ENCODE results near the gene GYG2. TPM values are rescaled to one million over a fixed set of nuclear protein-coding genes. Genes with fewer than 3 reads are reported as not detected.
"Not testable (repeated sequence)": the region's sequence is repeated elsewhere in the genome, so short reads cannot be mapped to it uniquely, and the experiment has no call there.

GYG2 gene
- total RNA-seq, 1 donor from 2014 or later, result 49.2 TPM

DNA sequence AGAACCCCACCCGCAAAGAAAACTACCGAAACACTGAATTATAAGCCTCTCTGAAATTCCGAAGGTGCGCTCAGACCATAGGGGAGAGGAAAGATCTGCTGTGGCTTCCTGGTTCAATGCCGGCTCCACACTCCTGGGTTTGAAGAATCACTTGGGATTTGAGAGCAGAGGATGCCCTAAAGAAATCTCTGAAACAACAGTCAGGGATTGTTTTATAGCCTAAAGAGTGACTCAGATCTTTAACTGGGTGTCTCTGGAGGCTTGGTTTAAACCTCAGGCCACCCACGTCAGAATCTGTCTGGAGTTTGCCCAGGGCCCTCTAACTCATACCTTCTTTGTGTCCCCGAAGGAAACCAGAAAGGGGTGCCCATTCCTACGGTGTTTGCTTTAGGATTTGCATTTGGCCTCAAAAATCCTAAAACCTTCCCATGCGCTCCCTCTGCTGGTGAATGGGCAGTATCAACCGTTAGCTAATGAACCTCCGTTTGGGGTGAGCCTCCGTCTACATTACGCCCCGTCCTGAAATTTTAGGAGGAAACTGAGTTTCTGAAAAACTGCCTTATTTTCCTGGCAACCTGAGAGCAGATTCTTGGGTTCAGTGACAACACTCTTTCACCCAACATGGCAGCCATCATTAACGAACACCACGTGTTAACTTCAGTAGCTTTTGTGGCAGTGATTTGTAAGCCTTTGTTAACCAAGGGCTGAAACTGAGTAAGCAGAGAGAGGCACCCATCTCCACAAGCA, 16.4 kb upstream of the GYG2 start:
- H3K9me3 Mint-ChIP-seq; H3K36me3 Mint-ChIP-seq; DNase-seq (ENCODE audit: extremely low spot score, unreplicated experiment); H3K27me3 Mint-ChIP-seq: not testable (repeated sequence)
- Mint-ChIP-seq H3K27ac (peak overlapping the region; percentile 88), H3K4me1 (ENCODE audit: unreplicated experiment) (peaks cover 11% of the 10 kb centered on the region), H3K4me3 (peak overlapping the region; percentile 85)
- TF ChIP-seq, protein P1, sequence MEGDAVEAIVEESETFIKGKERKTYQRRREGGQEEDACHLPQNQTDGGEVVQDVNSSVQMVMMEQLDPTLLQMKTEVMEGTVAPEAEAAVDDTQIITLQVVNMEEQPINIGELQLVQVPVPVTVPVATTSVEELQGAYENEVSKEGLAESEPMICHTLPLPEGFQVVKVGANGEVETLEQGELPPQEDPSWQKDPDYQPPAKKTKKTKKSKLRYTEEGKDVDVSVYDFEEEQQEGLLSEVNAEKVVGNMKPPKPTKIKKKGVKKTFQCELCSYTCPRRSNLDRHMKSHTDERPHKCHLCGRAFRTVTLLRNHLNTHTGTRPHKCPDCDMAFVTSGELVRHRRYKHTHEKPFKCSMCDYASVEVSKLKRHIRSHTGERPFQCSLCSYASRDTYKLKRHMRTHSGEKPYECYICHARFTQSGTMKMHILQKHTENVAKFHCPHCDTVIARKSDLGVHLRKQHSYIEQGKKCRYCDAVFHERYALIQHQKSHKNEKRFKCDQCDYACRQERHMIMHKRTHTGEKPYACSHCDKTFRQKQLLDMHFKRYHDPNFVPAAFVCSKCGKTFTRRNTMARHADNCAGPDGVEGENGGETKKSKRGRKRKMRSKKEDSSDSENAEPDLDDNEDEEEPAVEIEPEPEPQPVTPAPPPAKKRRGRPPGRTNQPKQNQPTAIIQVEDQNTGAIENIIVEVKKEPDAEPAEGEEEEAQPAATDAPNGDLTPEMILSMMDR (conservative IDR thresholded peaks at IDR 0.05), result peak; percentile 84

DNA sequence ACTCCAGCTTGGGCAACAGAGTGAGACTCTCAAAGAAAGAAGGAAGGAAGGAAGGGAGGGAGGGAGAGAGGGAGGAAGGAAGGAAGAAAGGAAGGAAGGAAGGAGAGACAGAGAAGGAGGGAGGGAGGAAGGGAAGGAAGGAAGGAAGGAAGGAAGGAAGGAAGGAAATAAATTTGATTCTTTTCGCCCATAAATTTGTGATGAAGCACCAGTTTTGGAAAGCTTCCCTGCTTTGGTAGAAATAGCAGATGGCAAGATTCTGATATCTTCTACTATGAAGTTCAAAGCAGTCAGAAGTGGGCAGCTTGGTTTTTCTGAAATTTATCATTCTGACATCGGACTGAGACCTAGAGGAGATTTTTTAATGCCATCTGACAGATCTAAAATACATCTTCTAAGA, 11.7 kb upstream of the GYG2 start:
- no peak overlapping the region for H3K27ac Mint-ChIP-seq
- TF ChIP-seq, protein P1 (conservative IDR thresholded peaks at IDR 0.05), result no peak
- no peaks in the 10 kb centered on the region for H3K36me3 Mint-ChIP-seq
- H3K4me1 Mint-ChIP-seq (ENCODE audit: unreplicated experiment), result peaks cover 6% of the 10 kb centered on the region
- H3K27me3 Mint-ChIP-seq, result no peaks in the 10 kb centered on the region
- no peak overlapping the region for H3K4me3 Mint-ChIP-seq
- no peaks in the 10 kb centered on the region for H3K9me3 Mint-ChIP-seq
- no peak for DNase-seq (ENCODE audit: extremely low spot score, unreplicated experiment)

DNA sequence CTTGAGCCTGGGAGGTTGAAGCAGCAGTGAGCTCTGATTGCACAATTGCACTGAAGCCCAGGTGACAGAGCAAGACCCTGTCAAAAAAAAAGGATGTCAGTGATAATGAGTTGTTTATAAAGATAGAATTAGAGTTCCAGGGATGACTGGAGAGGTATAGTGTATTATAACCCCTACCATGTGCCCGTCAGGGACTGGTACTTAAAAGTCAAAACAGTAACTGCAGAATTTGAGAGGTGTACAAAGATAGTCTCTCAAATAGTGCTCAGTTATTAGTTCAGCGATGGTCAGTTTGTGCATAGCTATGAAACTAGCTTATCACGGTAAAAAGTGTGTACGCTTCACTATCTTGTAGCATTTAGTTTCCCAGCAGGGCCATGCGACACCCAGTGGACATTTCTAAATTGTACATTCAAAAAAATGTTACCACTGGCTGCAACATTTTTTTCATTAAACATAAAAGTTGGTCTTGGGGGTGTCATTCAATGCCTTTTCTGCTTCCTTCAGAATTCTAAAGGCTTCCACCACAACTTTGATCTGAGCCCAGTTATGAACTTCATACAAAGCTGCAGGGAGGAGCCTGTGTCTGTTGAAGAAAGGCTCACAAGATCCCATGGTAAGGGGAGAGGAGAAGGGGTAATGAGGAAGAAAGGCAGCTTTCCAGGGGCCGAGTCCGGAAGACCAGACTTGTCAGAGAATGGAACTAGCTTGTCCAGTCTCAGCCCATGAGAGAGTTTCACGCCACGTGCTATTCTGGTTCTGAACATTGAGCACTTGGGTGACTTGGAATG, 9.2 kb upstream of the GYG2 start:
- Mint-ChIP-seq H3K27ac (no peak overlapping the region), H3K4me1 (ENCODE audit: unreplicated experiment) (no peaks in the 10 kb centered on the region), H3K9me3 (no peaks in the 10 kb centered on the region), H3K36me3 (no peaks in the 10 kb centered on the region), H3K27me3 (no peaks in the 10 kb centered on the region), H3K4me3 (no peak overlapping the region)
- DNase-seq (ENCODE audit: extremely low spot score, unreplicated experiment), result peak; percentile 48
- TF ChIP-seq, protein P1 (conservative IDR thresholded peaks at IDR 0.05), result peak; percentile 73

DNA sequence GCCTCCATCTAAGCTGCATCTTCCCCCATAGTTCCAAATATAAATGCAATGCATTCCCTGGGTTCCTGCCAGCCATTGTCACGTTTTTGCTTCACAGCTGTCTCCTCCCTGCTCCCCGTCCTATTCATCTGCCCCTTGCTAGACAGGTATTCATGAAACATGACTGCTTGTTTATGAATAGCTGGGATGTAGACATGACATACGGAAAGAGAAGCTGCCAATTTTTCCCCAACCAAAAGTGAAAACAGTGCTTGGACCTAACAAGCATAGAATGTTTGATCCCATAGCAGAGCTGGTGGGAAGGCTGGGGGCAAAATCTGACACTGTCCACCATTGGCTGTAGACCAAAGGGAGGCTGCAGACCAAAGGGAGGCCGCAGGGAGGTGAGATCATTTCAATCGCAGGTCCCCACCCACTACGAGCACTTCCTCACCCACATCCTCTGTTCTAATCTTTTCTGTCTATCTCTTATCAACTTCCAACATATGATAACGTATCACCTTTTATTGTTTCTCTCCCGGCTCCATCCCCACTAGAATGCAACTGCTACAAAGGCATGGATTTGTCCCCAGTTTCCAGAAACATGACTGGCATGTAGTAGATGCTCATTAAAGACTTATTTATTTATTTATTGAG, 8.5 kb upstream of the GYG2 start:
- no peak overlapping the region for H3K27ac Mint-ChIP-seq
- peak; percentile 42 for DNase-seq (ENCODE audit: extremely low spot score, unreplicated experiment)
- no peaks in the 10 kb centered on the region for H3K4me1 Mint-ChIP-seq (ENCODE audit: unreplicated experiment)
- no peak overlapping the region for H3K4me3 Mint-ChIP-seq
- no peaks in the 10 kb centered on the region for H3K9me3 Mint-ChIP-seq
- H3K36me3 Mint-ChIP-seq, result no peaks in the 10 kb centered on the region
- TF ChIP-seq, protein P1 (conservative IDR thresholded peaks at IDR 0.05), result no peak
- H3K27me3 Mint-ChIP-seq, result no peaks in the 10 kb centered on the region

DNA sequence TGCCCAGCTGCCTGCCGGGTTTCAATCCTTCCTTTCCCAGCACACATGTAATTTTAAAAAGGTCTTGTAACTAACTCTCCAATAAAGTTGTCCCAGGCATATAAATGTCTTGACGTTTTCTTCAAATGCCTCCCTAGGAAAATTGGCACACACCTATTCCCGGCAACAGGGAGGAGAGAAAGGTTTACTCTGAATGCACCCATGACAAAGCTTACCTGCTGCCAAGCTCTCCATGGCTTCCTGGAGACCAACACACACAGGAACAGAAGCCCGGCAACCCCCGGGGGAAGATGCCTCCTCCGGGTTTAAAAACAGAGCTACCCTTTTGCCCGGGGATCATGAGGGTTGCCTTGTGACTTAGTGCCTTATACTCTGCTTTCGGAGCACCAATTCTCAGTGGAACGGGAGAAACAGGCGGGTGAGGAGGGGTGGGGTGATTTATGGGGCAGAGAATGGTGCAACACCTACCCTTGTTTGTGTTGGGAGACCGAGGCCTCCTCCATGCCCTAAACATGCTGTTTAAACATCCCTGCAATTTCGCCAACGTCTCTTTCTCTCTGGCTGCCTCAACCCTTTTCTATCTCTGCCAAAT, 4.8 kb upstream of the GYG2 start:
- Mint-ChIP-seq H3K4me3 (no peak overlapping the region), H3K27me3 (no peaks in the 10 kb centered on the region), H3K36me3 (no peaks in the 10 kb centered on the region), H3K4me1 (ENCODE audit: unreplicated experiment) (no peaks in the 10 kb centered on the region), H3K9me3 (no peaks in the 10 kb centered on the region), H3K27ac (peak overlapping the region; percentile 54)
- TF ChIP-seq, protein P1 (conservative IDR thresholded peaks at IDR 0.05), result no peak
- peak; percentile 45 for DNase-seq (ENCODE audit: extremely low spot score, unreplicated experiment)

Data from type B pancreatic cell (in vitro differentiated cells).